H1 (cell line): ENCODE measurements around the gene EXOC2. TPM values are rescaled to one million over a fixed set of nuclear protein-coding genes. Genes with fewer than 3 reads are reported as not detected.
A peak's percentile ranks its signal among the peaks of the same experiment; 100 is the strongest.

Source experiments
- CTCF ChIA-PET: fragments of 300-600 bp; sonication (Branson Sonifier 250); formaldehyde crosslinking; loops from one replicate; lab custom pipeline; 2021; ENCODE audit not compliant: partially characterized antibody; lab: Charles Lee
- POLR2A ChIA-PET: fragments of 300-600 bp; sonication (Branson Sonifier 250); formaldehyde crosslinking; loops from one replicate; lab custom pipeline; 2021; ENCODE audit warnings: inconsistent platforms; ENCODE audit not compliant: partially characterized antibody; lab: Charles Lee
- DNase-seq, 2 experiments: peaks; one replicate each; pipeline versions ENCODE4 v3.0.0 to v3.0.0-alpha.2; 2010 to 2022; ENCODE audit warnings: low spot score in 2 of 2, low read depth in 1 of 2, mixed read lengths in 1 of 2
- FAIRE-seq: peaks from 2 replicates; lab custom pipeline; 2011; peaks lifted over from hg19 to GRCh38; lab: Jason Lieb, UNC
- H2AFZ ChIP-seq: 2 replicates; pipeline ENCODE4 v1.8.1; 2012; ENCODE audit warnings: low read length, inconsistent platforms
- H2AK5ac ChIP-seq: 2 replicates; pipeline ENCODE4 v1.6.1; 2013; ENCODE audit warnings: low read depth, low read length
- H2BK120ac ChIP-seq: replicated peaks from 2 replicates; pipeline ENCODE3; 2013; ENCODE audit warnings: low read depth, low read length, inconsistent platforms
- H2BK12ac ChIP-seq: 2 replicates; pipeline ENCODE4 v1.6.1; 2013; ENCODE audit warnings: low read depth, low read length
- H2BK15ac ChIP-seq: 2 replicates; pipeline ENCODE4 v1.6.1; 2013; ENCODE audit warnings: low read length
- H2BK20ac ChIP-seq: 2 replicates; pipeline ENCODE4 v1.6.1; 2013; ENCODE audit warnings: low read length
- H2BK5ac ChIP-seq: 2 replicates; pipeline ENCODE4 v1.6.1; 2013; ENCODE audit warnings: low read depth, low read length
- H3K14ac ChIP-seq: 2 replicates; pipeline ENCODE4 v1.6.1; 2013; ENCODE audit warnings: inconsistent platforms; ENCODE audit not compliant: insufficient read length
- H3K18ac ChIP-seq: 2 replicates; pipeline ENCODE4 v1.6.1; 2013; ENCODE audit warnings: low read length; ENCODE audit errors: extremely low read depth
- H3K23ac ChIP-seq: 2 replicates; pipeline ENCODE4 v1.6.1; 2013; ENCODE audit warnings: inconsistent platforms; ENCODE audit not compliant: insufficient read length
- H3K23me2 ChIP-seq: 2 replicates; pipeline ENCODE4 v1.6.1; 2013; ENCODE audit warnings: low read depth, low read length
- H3K27ac ChIP-seq: 2 replicates; pipeline ENCODE4 v1.6.1; 2011; ENCODE audit warnings: low read depth, low read length, inconsistent platforms
- H3K27me3 ChIP-seq, 4 experiments: replicated peaks in 1 of 4; 1 replicate in 1 of 4; 2 replicates in 3 of 4; pipeline versions ENCODE4 v1.6.1 to v1.8.1; 2011 to 2013; ENCODE audit warnings: low read length in 3 of 4, mild to moderate bottlenecking in 3 of 4, inconsistent platforms in 2 of 4, mixed read lengths in 2 of 4, moderate library complexity in 1 of 4; ENCODE audit not compliant: control insufficient read depth in 3 of 4, insufficient read depth in 3 of 4; ENCODE audit errors: extremely low read depth in 1 of 4
- H3K36me3 ChIP-seq, 4 experiments: 2 replicates each; pipeline versions ENCODE4 v1.6.1 to v1.8.1; 2011 to 2013; ENCODE audit warnings: mild to moderate bottlenecking in 4 of 4, low read length in 3 of 4, moderate library complexity in 2 of 4, control low read depth in 1 of 4, inconsistent platforms in 1 of 4; ENCODE audit not compliant: insufficient read depth in 4 of 4, control insufficient read depth in 2 of 4
- H3K4ac ChIP-seq: replicated peaks from 2 replicates; pipeline ENCODE3; 2013; ENCODE audit warnings: low read length, low read depth, mixed read lengths, inconsistent platforms; ENCODE audit not compliant: insufficient read length
- H3K4me1 ChIP-seq, 4 experiments: replicated peaks in 1 of 4; 1 replicate in 1 of 4; 2 replicates in 3 of 4; pipeline versions ENCODE4 v1.6.1 to v1.8.1; 2011 to 2013; ENCODE audit warnings: low read length in 3 of 4, inconsistent platforms in 2 of 4, mixed read lengths in 1 of 4; ENCODE audit not compliant: insufficient read depth in 4 of 4, control insufficient read depth in 3 of 4
- H3K4me2 ChIP-seq, 2 experiments: 2 replicates each; pipeline versions ENCODE4 v1.6.1 to v1.8.1; 2011 to 2013; ENCODE audit warnings: low read depth in 2 of 2, low read length in 2 of 2, control low read depth in 1 of 2, inconsistent platforms in 1 of 2, mild to moderate bottlenecking in 1 of 2; ENCODE audit not compliant: insufficient read depth in 1 of 2
- H3K4me3 ChIP-seq, 4 experiments: fragments of 200-600, 300-600 bp in 1 of 4; sonication (generic), shearing (Covaris generic), sonication (Bioruptor Twin) in 1 of 4; 2 replicates each; pipeline versions ENCODE4 v1.5.1 to v1.8.1; 2011 to 2016; ENCODE audit warnings: low read length in 4 of 4, low read depth in 3 of 4, control low read depth in 2 of 4, inconsistent platforms in 2 of 4, mild to moderate bottlenecking in 2 of 4, mixed read lengths in 1 of 4, moderate library complexity in 1 of 4; ENCODE audit not compliant: insufficient read depth in 2 of 4; ENCODE audit errors: extremely low read depth in 1 of 4
- H3K56ac ChIP-seq: replicated peaks from 2 replicates; pipeline ENCODE3; 2013; ENCODE audit warnings: low read depth, mild to moderate bottlenecking, mixed read lengths, low read length, inconsistent platforms; ENCODE audit not compliant: insufficient read length
- H3K79me1 ChIP-seq: 2 replicates; pipeline ENCODE4 v1.6.1; 2013; ENCODE audit warnings: low read depth, low read length, control low read depth
- H3K79me2 ChIP-seq, 2 experiments: 2 replicates each; pipeline versions ENCODE4 v1.6.1 to v1.8.1; 2012 to 2013; ENCODE audit warnings: low read length in 2 of 2, mild to moderate bottlenecking in 2 of 2, inconsistent platforms in 1 of 2; ENCODE audit not compliant: insufficient read depth in 2 of 2, control insufficient read depth in 1 of 2
- H3K9ac ChIP-seq, 4 experiments: replicated peaks in 1 of 4; 1 replicate in 1 of 4; 2 replicates in 3 of 4; pipeline versions ENCODE4 v1.6.1 to v1.8.1; 2011 to 2013; ENCODE audit warnings: low read depth in 3 of 4, low read length in 3 of 4, control low read depth in 2 of 4, mild to moderate bottlenecking in 2 of 4, moderate library complexity in 2 of 4, inconsistent platforms in 1 of 4; ENCODE audit errors: extremely low read depth in 1 of 4
- H3K9me3 ChIP-seq, 2 experiments: 2 replicates each; pipeline versions ENCODE4 v1.6.1 to v1.8.1; 2012 to 2013; ENCODE audit warnings: mild to moderate bottlenecking in 2 of 2, moderate library complexity in 2 of 2, control low read depth in 1 of 2, inconsistent platforms in 1 of 2, low read depth in 1 of 2, low read length in 1 of 2, mixed read lengths in 1 of 2; ENCODE audit not compliant: insufficient read depth in 2 of 2
- H4K20me1 ChIP-seq, 2 experiments: replicated peaks in 1 of 2; 2 replicates each; pipeline versions ENCODE3 to v1.8.1; 2011 to 2013; ENCODE audit warnings: inconsistent platforms in 2 of 2, low read length in 2 of 2, mild to moderate bottlenecking in 1 of 2; ENCODE audit not compliant: insufficient read depth in 2 of 2, control insufficient read depth in 1 of 2
- H4K5ac ChIP-seq: 2 replicates; pipeline ENCODE4 v1.6.1; 2013; ENCODE audit warnings: low read length, low read depth, mixed read lengths, inconsistent platforms; ENCODE audit not compliant: insufficient read length
- H4K8ac ChIP-seq: 2 replicates; pipeline ENCODE4 v1.8.0; 2013; ENCODE audit warnings: mild to moderate bottlenecking, moderate library complexity, low read length, inconsistent platforms; ENCODE audit not compliant: insufficient read depth; ENCODE audit errors: extremely low read depth
- H4K91ac ChIP-seq: replicated peaks from 2 replicates; pipeline ENCODE3; 2013; ENCODE audit warnings: low read length, mixed read lengths, inconsistent platforms; ENCODE audit not compliant: insufficient read length
- ATF2 ChIP-seq: IDR thresholded peaks from 2 replicates; pipeline ENCODE4 v1.6.1; 2012; ENCODE audit warnings: low read length, inconsistent platforms
- HDAC6 ChIP-seq: IDR thresholded peaks from one replicate; pipeline ENCODE4 v1.7.1; 2012; ENCODE audit warnings: low read depth, mild to moderate bottlenecking, inconsistent platforms, low read length, moderate library complexity
- JUND ChIP-seq: IDR thresholded peaks from 2 replicates; pipeline ENCODE4 v1.6.1; 2011; ENCODE audit warnings: mild to moderate bottlenecking, improper control_type of control experiment, low read length
- NANOG ChIP-seq: IDR thresholded peaks from 2 replicates; pipeline ENCODE4 v1.6.1; 2011; ENCODE audit warnings: low read length, low read depth, mild to moderate bottlenecking, inconsistent platforms; ENCODE audit not compliant: insufficient read depth, poor library complexity, severe bottlenecking
- TAF1 ChIP-seq: IDR thresholded peaks from 2 replicates; pipeline ENCODE4 v1.6.1; 2011; ENCODE audit warnings: mild to moderate bottlenecking, low read depth, low read length
- WGBS, 2 experiments: shearing (Covaris generic) in 1 of 2; methylation state at CpG; one replicate each; pipeline versions ENCODE4 v1.1.6 to v1.1.7; 2013 to 2015; ENCODE audit warnings: low lambda C conversion rate in 2 of 2, mixed read lengths in 2 of 2, inconsistent platforms in 1 of 2, low coverage in 1 of 2, missing lambda C conversion rate in 1 of 2; ENCODE audit not compliant: insufficient replicate concordance in 2 of 2, insufficient coverage in 1 of 2, insufficient read length in 1 of 2; ENCODE audit errors: extremely low coverage in 1 of 2, missing lambda C conversion rate in 1 of 2; 5-methylcytosine and 5-hydroxymethylcytosine counted together
- polyA plus RNA-seq, 7 experiments: library from polyadenylated mRNA; depleted of rRNA in 3 of 7; stranded (reverse) in 5 of 7; unstranded in 2 of 7; fragments of >200 nt in 5 of 7; fragments of 200-250 nt in 2 of 7; gene quantifications; 1 replicate in 5 of 7; 2 replicates in 1 of 7; 4 replicates in 1 of 7; pipeline versions ENCODE4 v1.2.1 to v1.2.3, GENCODE V29; 2011 to 2013; ENCODE audit warnings: missing spikeins in 2 of 7, mixed read lengths in 2 of 7
- total RNA-seq: library from RNA; stranded (reverse); fragmentation: NEBNext Ultra II Directional; extraction: Animal tissue kit (Norgen Biotek cat#: 25700); gene quantifications from 2 replicates; pipeline ENCODE4 v1.2.1, GENCODE V29; 2021

The EXOC2 gene
- total and polyA plus RNA-seq, 2 of the 8 experiments (the other 6 are each of a cell fraction or from before 2014, with no cell fraction given) = 25.5 to 44.4 TPM

GRCh38 chr6:451336-451735 is 241.6 kb downstream of the EXOC2 start:
- H3K27ac ChIP-seq = no peak overlapping the region
- FAIRE-seq (no peak), DNase-seq (peak in 1 of 2 experiments; percentile 33)
- no peaks in the 10 kb centered on the region; a peak in 1 of 8 replicates for H3K36me3 ChIP-seq
- H3K27me3 ChIP-seq = no peaks in the 10 kb centered on the region
- ChIA-PET POLR2A (no interaction called here), CTCF (interaction anchor here (0.5 to 1.6 kb wide), 5 partner anchors 10 to 100 kb away, joined by 3 to 5 read pairs (median 3); no protein-coding TSS in a partner anchor)
- H4K91ac ChIP-seq = no peak overlapping the region
- peaks cover 0 to 3% (median 2%) of the 10 kb centered on the region in 4 experiments; a peak in 4 of 7 replicates for H3K4me1 ChIP-seq
- no peak overlapping the region for H2BK15ac ChIP-seq
- peaks cover 6 to 19% of the 10 kb centered on the region in 2 experiments; a peak in 3 of 4 replicates for H3K9me3 ChIP-seq
- no peak overlapping the region for H2BK12ac ChIP-seq
- H4K8ac ChIP-seq = no peak overlapping the region
- no peak overlapping the region for H3K23ac ChIP-seq
- H2BK5ac ChIP-seq = no peak overlapping the region
- no peak overlapping the region for H3K14ac ChIP-seq
- no peak overlapping the region for H3K18ac ChIP-seq
- no peak overlapping the region for H2AFZ ChIP-seq
- H3K56ac ChIP-seq = no peak overlapping the region
- no peak overlapping the region for H3K4me2 ChIP-seq
- H2BK120ac ChIP-seq = no peak overlapping the region
- TF ChIP-seq TAF1 = no peak
- TF ChIP-seq JUND = no peak
- TF ChIP-seq NANOG = no peak
- TF ChIP-seq HDAC6 = no peak
- no peak for TF ChIP-seq ATF2
- no peaks in the 10 kb centered on the region for H3K23me2 ChIP-seq
- H2AK5ac ChIP-seq = no peak overlapping the region
- H3K4ac ChIP-seq = no peak overlapping the region
- H2BK20ac ChIP-seq = no peak overlapping the region
- H3K79me2 ChIP-seq = no peaks in the 10 kb centered on the region
- no peak overlapping the region for H3K4me3 ChIP-seq
- no peaks in the 10 kb centered on the region for H4K20me1 ChIP-seq
- H4K5ac ChIP-seq = no peak overlapping the region
- no peak overlapping the region for H3K9ac ChIP-seq
- no peaks in the 10 kb centered on the region for H3K79me1 ChIP-seq
- 95% methylated on average over 12 of the region's 12 CpGs; no CpG with 5 or more reads in 1 of the 2 experiments for WGBS, 2 experiments
